ENCODE data around the gene RGS6.

Gene RGS6

GRCh38 chr14:72540836-72541235, 608.6 kb downstream of the RGS6 start:
- H2AFZ ChIP-seq (ENCODE audit: low read length) = no peak overlapping the region
- H3K4me2 ChIP-seq (ENCODE audit: low read length) = no peak overlapping the region
- H3F3A ChIP-seq (ENCODE audit: insufficient read depth, low read length) = no peaks in the 10 kb centered on the region
- TF ChIP-seq, protein P1, sequence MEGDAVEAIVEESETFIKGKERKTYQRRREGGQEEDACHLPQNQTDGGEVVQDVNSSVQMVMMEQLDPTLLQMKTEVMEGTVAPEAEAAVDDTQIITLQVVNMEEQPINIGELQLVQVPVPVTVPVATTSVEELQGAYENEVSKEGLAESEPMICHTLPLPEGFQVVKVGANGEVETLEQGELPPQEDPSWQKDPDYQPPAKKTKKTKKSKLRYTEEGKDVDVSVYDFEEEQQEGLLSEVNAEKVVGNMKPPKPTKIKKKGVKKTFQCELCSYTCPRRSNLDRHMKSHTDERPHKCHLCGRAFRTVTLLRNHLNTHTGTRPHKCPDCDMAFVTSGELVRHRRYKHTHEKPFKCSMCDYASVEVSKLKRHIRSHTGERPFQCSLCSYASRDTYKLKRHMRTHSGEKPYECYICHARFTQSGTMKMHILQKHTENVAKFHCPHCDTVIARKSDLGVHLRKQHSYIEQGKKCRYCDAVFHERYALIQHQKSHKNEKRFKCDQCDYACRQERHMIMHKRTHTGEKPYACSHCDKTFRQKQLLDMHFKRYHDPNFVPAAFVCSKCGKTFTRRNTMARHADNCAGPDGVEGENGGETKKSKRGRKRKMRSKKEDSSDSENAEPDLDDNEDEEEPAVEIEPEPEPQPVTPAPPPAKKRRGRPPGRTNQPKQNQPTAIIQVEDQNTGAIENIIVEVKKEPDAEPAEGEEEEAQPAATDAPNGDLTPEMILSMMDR (IDR thresholded peaks at IDR 0.05; ENCODE audit: low read length) = no peak
- TF ChIP-seq EZH2 (IDR thresholded peaks at IDR 0.05; ENCODE audit: borderline replicate concordance, low read length) = no peak
- H3K9ac ChIP-seq (ENCODE audit: low read length) = no peak overlapping the region
- H3K9me3 ChIP-seq (ENCODE audit: low read length) = no peaks in the 10 kb centered on the region
- no peak overlapping the region for H3K4me3 ChIP-seq (ENCODE audit: low read depth, low read length, poor library complexity, severe bottlenecking)
- no peaks in the 10 kb centered on the region; the same call in 1 of the 2 replicates for H3K27me3 ChIP-seq (ENCODE audit: insufficient read depth, low read length)
- H3K79me2 ChIP-seq (ENCODE audit: insufficient read depth, low read length) = no peaks in the 10 kb centered on the region
- H4K20me1 ChIP-seq (ENCODE audit: insufficient read depth, low read length) = no peaks in the 10 kb centered on the region
- no peaks in the 10 kb centered on the region for H3K9me2 ChIP-seq (ENCODE audit: low read depth, low read length)
- H3K4me1 ChIP-seq (ENCODE audit: insufficient read depth, low read length, severe bottlenecking) = no peaks in the 10 kb centered on the region
- H3K27ac ChIP-seq (ENCODE audit: low read depth, low read length, poor library complexity, severe bottlenecking) = no peak overlapping the region
- H3K36me3 ChIP-seq (ENCODE audit: insufficient read depth, low read length) = no peaks in the 10 kb centered on the region

- no peak overlapping the region for H3K27ac ChIP-seq (ENCODE audit: low read depth, low read length, poor library complexity, severe bottlenecking)
- no peaks in the 10 kb centered on the region for H3K4me1 ChIP-seq (ENCODE audit: insufficient read depth, low read length, severe bottlenecking)
- H3K9me2 ChIP-seq (ENCODE audit: low read depth, low read length) = no peaks in the 10 kb centered on the region
- no peak overlapping the region for H2AFZ ChIP-seq (ENCODE audit: low read length)
- H3K27me3 ChIP-seq (ENCODE audit: insufficient read depth, low read length) = no peaks in the 10 kb centered on the region
- TF ChIP-seq, protein P1 (IDR thresholded peaks at IDR 0.05; ENCODE audit: low read length) = no peak
- no peak for TF ChIP-seq EZH2 (IDR thresholded peaks at IDR 0.05; ENCODE audit: borderline replicate concordance, low read length)
- no peak overlapping the region for H3K4me3 ChIP-seq (ENCODE audit: low read depth, low read length, poor library complexity, severe bottlenecking)
- no peaks in the 10 kb centered on the region for H3K36me3 ChIP-seq (ENCODE audit: insufficient read depth, low read length)
- no peaks in the 10 kb centered on the region for H3K9me3 ChIP-seq (ENCODE audit: low read length)
- no peaks in the 10 kb centered on the region for H3F3A ChIP-seq (ENCODE audit: insufficient read depth, low read length)
- no peak overlapping the region for H3K4me2 ChIP-seq (ENCODE audit: low read length)
- H3K9ac ChIP-seq (ENCODE audit: low read length) = no peak overlapping the region
- no peaks in the 10 kb centered on the region for H3K79me2 ChIP-seq (ENCODE audit: insufficient read depth, low read length)
- H4K20me1 ChIP-seq (ENCODE audit: insufficient read depth, low read length) = no peaks in the 10 kb centered on the region
Measured at GRCh38 chr14:72541546-72541945, 609.3 kb downstream of the RGS6 start.

DNA sequence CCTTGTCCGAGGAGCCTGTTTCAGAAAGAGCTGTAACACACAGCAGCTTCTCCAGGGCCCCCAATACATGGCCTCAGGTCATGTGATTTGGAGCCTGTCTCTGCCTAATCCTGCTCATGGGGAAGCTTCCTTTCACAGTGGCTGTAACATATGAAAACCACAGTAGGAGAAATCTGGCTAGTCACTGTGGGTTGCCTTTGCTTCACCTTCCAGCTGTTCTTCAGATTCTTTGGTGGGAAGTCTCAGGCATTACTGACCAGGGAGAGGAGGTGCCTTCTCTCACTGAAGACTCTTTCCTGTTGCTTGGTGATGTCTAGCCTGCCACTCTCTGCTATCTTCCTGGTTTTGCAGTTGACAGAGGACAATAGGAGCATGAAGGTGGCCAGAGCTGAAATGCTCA, 611.1 kb downstream of the RGS6 start:
- H3K9me2 ChIP-seq (ENCODE audit: low read depth, low read length) = no peaks in the 10 kb centered on the region
- no peak overlapping the region for H3K9ac ChIP-seq (ENCODE audit: low read length)
- H3K9me3 ChIP-seq (ENCODE audit: low read length) = no peaks in the 10 kb centered on the region
- H3K4me2 ChIP-seq (ENCODE audit: low read length) = no peak overlapping the region
- no peak overlapping the region for H2AFZ ChIP-seq (ENCODE audit: low read length)
- TF ChIP-seq, protein P1 (IDR thresholded peaks at IDR 0.05; ENCODE audit: low read length) = no peak
- TF ChIP-seq EZH2 (IDR thresholded peaks at IDR 0.05; ENCODE audit: borderline replicate concordance, low read length) = no peak
- no peak overlapping the region for H3K27ac ChIP-seq (ENCODE audit: low read depth, low read length, poor library complexity, severe bottlenecking)
- H3K79me2 ChIP-seq (ENCODE audit: insufficient read depth, low read length) = no peaks in the 10 kb centered on the region
- H3F3A ChIP-seq (ENCODE audit: insufficient read depth, low read length) = no peaks in the 10 kb centered on the region
- H3K36me3 ChIP-seq (ENCODE audit: insufficient read depth, low read length) = no peaks in the 10 kb centered on the region
- H3K4me1 ChIP-seq (ENCODE audit: insufficient read depth, low read length, severe bottlenecking) = no peaks in the 10 kb centered on the region
- no peak overlapping the region for H3K4me3 ChIP-seq (ENCODE audit: low read depth, low read length, poor library complexity, severe bottlenecking)
- no peaks in the 10 kb centered on the region for H4K20me1 ChIP-seq (ENCODE audit: insufficient read depth, low read length)
- H3K27me3 ChIP-seq (ENCODE audit: insufficient read depth, low read length) = 0 out of 2 replicates have a peak, but pooled peaks cover 3% of the 10 kb centered on the region

Data from OCI-LY1 (cell line).